Limb (tissue), 2 donors: ENCODE data around the gene NSD1.

Experiments used
- DNase-seq, 2 donors: peaks; one replicate each; pipeline ENCODE4 v3.0.0-alpha.2; 2016; ENCODE audit errors: extremely low spot score in 2 of 2

NSD1 gene

DNA sequence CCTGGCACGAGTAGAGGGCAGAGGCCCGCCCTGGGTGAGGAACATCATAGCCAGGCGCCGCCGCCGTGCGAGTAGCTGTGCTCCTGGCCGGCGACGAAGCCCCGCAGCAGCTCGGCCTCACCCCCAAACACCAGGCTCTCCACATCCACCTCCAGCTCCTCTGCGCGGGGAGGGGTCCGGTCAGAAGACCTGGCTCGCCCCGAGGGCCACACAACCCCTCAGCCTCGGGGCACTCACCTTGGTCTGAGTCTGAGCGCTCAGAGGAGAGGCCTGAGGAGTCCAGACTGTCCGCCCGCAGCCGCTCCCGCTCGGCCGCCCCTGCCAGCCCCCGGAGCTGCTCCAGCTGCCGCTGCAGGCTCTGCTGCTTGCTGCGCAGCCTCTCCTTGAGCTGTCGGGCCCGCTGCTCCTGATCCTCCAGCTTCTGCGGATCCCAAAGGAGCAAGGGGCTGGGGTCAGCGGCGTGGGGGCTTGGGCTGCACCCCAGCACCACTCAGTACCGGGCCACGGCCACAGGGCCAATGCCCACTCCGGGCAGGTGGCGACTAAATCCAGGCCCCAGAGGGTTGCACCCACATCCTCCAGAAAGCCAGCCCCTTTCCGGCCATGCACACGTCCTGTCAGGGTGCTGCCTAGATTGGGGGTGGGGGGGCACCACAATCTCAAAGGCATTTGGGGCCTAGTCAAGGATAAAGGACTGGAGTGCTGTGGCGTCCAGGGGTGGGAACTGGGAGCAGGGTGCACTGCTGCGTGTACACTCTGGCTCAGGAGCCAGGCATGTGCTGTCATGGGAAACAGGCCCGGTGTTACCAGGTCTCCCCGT is 174.2 kb downstream of the NSD1 start:
- DNase-seq, result no peak

DNA sequence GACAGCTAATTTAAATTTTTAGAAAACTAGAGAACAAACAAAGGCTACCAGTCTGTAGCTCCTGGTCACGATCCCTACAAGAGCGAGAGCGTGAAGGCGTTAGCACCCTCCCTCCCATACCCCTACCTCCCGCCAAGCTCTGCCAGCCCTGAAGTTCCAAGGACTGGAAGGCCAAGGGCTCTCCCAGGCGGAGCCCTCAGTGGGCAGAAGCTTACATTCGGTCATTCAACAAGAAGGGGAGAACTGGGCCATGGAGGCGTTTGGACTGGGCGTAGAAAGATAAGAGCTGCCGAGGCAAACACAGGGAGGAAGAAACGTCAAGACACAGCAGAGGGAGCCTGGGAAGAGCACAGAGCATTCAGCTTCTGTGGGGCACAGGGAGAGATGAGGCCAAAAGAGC is 175.2 kb downstream of the NSD1 start:
- DNase-seq, result no peak

- peak in 1 of 2 donors; percentile 70 for DNase-seq
Observed at GRCh38 chr5:177309351-177310191, 176.0 kb downstream of the NSD1 start.

GRCh38 chr5:177310332-177310731 is 176.8 kb downstream of the NSD1 start:
- DNase-seq, result no peak

DNA sequence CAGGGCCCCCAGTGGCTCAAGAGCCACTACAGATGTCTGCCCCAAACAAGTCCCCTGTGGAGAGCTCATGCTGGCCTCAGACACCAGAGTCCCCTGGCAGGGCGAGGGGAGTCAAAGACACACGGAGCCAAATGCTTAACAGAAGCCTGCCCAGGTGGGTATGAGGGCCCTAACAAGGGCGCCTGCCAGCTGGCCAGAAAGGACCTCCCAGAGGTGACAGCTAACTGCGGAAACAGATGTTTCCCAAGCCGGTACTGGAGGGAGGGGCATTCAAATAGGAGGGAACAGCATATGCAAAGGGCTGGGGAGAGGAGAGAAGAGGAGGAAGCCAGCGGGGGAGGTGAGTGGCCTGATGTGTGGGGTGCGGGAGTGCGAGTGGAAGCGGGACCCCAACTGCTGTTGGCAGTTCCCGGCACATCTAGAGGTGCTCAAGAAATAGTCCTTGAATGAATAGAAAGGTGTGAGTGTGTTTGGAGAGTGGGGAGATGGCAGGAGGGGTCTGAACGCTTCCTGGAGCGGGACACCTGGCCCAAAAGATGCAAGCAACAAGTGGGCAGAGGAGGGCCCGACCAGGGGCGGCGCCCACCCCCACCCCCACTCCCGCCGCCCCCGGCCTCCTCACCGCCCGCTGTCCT is 177.3 kb downstream of the NSD1 start:
- no peak for DNase-seq

DNA sequence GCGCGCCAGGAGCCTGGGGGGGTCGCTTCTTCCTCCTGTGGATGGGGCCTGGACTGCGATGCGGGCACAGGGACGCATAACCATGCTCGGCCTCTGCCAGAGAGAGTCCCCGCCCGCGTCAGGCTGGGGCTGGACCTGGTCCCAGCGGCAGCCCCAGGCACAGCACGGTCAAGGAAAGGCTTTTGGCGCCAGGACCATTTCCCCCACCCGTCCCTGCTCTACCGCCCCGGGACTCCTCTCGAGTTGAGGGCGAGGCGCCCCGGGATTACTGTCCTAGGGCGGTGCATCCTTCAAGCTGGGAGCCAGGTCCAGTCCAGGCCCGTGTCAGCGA is 177.8 kb downstream of the NSD1 start:
- no peak for DNase-seq

- DNase-seq, result peak; percentile 96 to 98
Observed at GRCh38 chr5:177311723-177312648, 178.4 kb downstream of the NSD1 start, which contains the start of gene MXD3. Gene MXD3 (minus strand): TSS chr5:177311898. CDS start chr5:177311830, 68 bp downstream.

DNA sequence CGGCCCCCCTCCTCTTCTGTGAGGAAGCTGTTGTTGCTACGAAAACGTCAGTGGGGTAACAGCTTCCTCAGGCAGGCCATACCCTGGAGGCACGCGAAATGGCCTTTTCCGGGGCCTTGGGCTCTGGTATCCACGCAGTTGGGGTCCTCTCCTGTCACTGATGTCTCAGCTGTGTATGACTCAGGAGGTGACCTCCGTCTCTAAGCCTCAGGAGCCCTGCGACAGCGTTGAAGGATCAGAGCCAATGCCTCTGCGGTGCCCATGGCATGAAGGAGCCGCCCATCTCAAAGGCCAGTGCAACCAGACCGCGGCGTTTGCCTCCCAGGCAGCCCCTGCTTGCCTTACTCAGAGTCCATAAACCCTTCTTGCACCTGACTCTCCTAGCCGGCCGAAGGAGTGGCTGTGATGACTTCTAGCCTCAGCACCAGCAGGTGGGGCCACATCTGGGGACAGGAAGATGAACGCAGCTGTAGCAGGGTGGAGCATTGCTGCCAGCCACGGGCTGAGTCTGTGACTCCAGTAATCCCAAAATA is 179.1 kb downstream of the NSD1 start:
- DNase-seq, result no peak

GRCh38 chr5:177313561-177314259 is 180.1 kb downstream of the NSD1 start:
- no peak for DNase-seq

- DNase-seq, result no peak
Observed at GRCh38 chr5:177314376-177315342, 181.1 kb downstream of the NSD1 start.

GRCh38 chr5:177315411-177315810 is 181.8 kb downstream of the NSD1 start:
- no peak for DNase-seq

DNA sequence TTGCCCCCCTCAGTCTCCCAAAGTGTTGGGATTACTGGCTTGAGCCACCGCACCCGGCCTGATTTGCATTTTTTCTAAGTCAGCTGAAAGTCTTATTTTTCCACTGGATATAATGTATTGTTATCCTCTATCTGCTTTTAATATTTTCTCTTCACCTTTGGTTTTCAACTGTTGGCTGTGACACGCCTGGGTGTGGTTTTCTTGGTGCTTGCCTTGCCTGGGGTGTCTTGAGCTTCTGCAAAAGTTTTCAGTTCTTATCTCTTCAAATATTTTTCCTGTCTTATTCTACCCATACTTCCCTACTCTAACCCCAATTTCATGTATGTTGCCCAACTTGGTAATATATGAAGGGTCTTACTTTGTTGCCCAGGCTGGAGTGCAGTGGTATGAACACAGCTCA is 182.4 kb downstream of the NSD1 start:
- DNase-seq, result no peak

- peak; percentile 54 to 67 for DNase-seq
Observed at GRCh38 chr5:177317959-177318377, 184.4 kb downstream of the NSD1 start.

GRCh38 chr5:177319913-177320588 is 186.5 kb downstream of the NSD1 start:
- no peak for DNase-seq

DNA sequence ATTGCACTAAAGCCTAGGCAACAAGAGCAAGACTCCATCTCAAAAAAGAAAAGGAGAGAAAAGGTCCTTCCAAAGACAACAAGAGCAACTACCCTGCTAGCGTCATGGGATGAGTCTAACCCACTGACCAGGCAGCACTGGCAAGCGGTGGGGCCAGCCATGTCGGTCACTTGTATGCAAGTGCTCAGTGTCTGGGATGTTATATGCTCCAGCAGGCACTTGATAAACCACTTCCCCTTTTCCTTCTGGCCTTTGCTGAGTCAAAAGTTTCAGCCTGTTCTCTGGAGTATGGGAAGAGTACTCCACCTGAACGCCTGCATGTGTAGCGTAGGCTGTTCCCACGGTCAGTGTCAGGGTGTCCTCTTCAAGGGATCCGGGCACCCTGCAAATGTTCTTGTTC is 187.3 kb downstream of the NSD1 start:
- no peak for DNase-seq

GRCh38 chr5:177325868-177326381 is 192.4 kb downstream of the NSD1 start:
- DNase-seq, result no peak

- no peak for DNase-seq
Observed at GRCh38 chr5:177327539-177328522, 194.3 kb downstream of the NSD1 start.
